ENCODE measurements around the gene TOR3A.

DNA sequence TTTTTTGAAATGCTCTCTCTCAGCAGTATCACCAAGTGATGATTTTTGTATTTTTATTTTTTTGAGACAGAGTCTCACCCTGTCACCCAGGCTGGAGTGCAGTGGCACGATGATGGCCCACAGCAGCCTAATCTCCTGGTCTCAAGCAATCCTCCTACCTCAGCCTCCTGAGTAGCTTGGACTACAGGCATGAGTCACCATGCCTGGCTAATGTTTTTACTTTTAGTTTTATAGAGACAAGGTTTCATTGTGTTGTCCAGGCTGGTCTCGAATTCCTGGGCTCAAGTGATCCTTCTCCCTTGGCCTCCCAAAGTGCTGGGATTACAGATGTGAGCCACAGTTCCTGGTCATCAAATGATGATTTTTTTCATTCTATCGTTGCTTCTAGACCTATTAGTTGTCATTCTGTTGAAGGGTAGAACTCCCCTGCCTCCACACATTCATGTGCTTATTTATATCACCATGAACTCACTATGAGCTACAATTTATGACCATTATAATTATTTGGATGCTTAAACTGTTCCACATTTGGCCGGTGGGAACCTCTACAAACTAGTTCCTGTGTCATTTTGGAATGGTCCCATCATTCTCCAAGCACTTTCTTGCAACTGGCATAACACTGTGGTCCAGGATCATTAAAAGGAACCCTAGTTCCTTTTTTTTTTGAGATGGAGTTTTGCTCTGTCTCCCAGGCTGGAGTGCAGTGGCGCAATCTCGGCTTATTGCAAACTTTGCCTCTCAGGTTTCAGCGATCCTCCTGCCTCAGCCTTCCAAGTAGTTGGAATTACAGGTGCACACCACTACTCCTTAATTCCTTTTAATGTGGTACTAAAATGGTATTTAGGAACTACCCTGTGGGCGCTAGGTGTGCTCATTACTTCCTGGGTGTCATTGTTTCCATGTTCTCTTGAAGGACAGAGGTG, 20.2 kb upstream of the TOR3A start:
- TF ChIP-seq POLR2AphosphoS5 (IDR thresholded peaks at IDR 0.05; ENCODE audit: low read depth, low read length) = no peak
- TF ChIP-seq, protein P1, sequence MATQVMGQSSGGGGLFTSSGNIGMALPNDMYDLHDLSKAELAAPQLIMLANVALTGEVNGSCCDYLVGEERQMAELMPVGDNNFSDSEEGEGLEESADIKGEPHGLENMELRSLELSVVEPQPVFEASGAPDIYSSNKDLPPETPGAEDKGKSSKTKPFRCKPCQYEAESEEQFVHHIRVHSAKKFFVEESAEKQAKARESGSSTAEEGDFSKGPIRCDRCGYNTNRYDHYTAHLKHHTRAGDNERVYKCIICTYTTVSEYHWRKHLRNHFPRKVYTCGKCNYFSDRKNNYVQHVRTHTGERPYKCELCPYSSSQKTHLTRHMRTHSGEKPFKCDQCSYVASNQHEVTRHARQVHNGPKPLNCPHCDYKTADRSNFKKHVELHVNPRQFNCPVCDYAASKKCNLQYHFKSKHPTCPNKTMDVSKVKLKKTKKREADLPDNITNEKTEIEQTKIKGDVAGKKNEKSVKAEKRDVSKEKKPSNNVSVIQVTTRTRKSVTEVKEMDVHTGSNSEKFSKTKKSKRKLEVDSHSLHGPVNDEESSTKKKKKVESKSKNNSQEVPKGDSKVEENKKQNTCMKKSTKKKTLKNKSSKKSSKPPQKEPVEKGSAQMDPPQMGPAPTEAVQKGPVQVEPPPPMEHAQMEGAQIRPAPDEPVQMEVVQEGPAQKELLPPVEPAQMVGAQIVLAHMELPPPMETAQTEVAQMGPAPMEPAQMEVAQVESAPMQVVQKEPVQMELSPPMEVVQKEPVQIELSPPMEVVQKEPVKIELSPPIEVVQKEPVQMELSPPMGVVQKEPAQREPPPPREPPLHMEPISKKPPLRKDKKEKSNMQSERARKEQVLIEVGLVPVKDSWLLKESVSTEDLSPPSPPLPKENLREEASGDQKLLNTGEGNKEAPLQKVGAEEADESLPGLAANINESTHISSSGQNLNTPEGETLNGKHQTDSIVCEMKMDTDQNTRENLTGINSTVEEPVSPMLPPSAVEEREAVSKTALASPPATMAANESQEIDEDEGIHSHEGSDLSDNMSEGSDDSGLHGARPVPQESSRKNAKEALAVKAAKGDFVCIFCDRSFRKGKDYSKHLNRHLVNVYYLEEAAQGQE (IDR thresholded peaks at IDR 0.05; ENCODE audit: insufficient read depth in 1 of 2, low read depth in 2 of 2, low read length in 2 of 2) = no peak
- no peak for TF ChIP-seq SIN3A (IDR thresholded peaks at IDR 0.05; ENCODE audit: borderline replicate concordance, insufficient read depth, low read length)
- no peak for TF ChIP-seq FOXP2 (optimal IDR thresholded peaks at IDR 0.05; ENCODE audit: borderline replicate concordance, extremely low read depth, extremely low read length, insufficient read depth)
- TF ChIP-seq TAF1 (IDR thresholded peaks at IDR 0.05; ENCODE audit: borderline replicate concordance, insufficient read depth, low read length) = no peak

Data from PFSK-1 (cell line).